SHP77 (cell line): Measurements from ENCODE around the gene FRMD1.

ENCODE experiments used
- DNase-seq, 2 experiments: peaks; one replicate each; lab custom pipeline; 2025; lab: John Stamatoyannopoulos, UW

The FRMD1 gene

DNA sequence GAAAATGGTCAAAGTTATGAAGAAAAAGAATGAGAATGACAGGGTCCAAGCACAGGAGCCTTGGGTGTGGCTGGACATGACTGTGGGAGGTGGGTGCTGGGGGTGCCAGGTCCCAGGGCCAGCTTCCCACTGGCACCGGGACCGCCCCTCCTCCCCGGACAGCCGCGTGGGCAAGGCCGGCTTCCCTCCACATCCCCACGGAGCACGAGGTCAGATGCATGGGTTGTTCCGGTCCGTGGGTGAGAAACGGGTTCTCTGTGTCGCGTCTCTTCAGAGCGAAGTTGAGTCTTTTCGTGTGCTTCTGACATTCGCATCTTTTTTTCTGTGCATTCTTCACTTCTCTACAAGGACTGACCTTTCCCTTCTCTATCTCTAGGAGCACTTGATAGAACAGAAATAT lies 51.5 kb downstream of the FRMD1 start:
- DNase-seq: no peak

DNA sequence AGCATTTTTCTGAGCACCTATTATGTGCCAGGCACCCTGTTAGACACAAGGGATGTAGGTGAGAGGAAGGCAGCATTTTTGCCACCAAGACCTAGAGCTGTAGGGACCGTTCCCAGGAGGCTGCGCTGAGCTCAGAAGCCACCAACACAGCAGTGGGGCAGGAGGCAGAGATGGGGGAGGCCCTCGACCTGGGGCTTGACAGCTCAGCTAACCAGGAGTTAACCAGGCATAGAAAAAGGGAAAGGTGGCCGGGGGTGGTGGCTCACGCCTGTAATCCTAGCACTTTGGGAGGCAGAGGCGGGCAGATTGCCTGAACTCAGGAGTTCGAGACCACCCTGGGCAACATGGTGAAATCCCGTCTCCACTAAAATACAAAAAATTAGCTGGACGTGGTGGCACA lies 52.1 kb downstream of the FRMD1 start:
- no peak for DNase-seq

DNA sequence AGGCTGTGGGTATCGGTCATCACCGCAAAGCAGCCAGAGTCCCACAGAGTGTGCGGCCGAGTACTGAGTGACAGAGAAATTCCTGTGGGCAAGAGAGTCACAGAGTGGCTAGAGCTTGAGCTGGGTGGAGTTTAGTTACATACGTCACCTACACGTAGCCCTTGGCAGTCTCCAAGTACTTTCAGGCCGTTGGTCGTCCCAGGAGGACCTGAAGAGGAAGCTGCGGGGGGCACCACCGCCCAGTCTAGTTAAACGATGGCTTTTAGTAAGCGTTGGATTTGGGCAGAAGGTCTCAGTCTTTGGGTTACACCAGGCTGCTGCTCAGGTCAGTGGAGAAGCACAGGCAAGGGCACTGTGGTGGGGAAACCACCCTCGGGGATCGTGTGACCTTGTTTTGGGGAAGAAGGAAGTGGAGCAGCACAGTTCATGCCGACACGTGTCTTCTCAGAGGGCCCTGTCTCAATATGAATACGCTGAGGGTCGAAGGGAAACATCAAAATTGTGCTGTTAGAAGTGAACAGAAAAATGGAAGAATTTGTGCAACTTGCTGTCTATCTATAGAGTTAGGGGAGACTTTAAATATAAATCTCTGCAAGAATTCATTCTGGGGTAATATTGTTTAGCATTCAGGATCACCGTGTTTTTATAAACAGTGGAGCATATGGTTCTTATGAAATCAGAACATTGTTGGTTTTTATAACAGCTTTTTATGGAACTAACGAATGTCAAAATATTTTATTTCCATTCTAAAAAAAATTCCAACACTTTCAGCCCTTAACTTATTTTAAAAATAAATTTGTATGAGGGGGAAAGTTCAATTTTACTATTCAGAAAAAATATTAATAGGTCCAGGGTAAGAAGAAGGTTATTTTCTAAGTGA lies 52.9 kb downstream of the FRMD1 start:
- DNase-seq: no peak

DNA sequence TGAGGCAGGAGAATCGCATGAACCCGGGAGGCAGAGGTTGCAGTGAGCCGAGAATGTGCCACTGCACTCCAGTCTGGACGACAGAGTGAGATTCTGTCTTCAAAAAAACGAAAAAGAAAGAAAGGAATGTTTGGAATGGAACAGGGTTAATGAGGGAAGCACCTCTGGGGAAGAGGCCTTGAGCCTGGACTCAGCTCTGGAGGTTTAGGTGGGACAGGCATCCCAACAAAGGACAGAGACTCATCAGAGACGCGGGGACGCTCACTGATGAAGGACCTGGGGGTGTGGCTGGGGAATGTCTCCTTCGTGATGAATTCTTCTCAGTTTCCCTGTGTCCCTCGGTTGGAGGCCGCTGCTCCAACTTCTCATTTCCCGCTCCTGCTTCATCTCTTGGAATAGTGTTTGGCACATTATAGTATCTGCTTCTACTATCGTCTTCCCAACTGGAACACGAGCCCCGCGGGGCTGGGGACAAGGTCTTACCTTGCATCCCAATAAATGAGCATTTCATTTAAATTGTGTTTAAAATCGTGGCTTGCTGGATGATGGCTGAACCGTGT lies 54.0 kb downstream of the FRMD1 start:
- DNase-seq: no peak

DNA sequence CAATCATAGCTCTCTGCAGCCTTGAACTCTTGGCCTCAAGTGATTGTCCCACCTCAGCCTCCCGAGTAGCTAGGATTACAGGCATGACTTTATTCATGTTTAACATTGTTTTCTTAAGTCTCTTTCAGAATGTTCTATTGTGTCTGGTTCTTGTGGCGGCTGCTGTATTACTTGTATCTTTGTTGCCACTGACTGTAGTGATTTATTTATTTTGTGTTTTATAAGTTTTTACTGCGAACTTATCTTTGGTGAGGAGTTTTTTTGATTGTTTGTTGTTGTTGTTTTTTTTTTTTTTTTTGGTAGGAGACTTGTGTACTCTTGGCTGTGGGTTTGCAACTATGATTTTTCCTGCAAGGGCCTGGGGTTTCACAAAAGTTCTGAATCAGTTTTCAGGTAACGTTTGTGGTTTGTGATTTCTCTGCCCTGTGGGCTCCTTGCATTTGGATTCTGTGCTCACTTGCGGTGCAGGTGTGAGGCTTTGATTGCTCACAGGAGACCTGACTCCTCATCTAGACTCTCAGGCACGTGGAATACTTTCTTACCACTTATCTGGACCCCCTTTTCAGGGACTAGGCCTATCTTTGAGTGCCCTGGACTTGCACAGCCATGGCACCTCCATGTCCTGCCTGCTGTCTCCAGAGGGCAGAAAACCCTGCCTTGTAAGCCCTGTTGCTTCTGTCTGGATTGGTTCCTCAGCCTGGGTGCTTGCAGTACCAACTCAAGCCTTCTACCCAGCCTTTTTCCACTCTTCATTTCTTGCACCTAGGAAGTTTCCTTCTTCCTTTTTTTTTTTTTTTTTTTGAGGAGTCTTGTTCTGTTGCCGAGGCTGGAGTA lies 56.3 kb downstream of the FRMD1 start:
- DNase-seq: no peak

DNA sequence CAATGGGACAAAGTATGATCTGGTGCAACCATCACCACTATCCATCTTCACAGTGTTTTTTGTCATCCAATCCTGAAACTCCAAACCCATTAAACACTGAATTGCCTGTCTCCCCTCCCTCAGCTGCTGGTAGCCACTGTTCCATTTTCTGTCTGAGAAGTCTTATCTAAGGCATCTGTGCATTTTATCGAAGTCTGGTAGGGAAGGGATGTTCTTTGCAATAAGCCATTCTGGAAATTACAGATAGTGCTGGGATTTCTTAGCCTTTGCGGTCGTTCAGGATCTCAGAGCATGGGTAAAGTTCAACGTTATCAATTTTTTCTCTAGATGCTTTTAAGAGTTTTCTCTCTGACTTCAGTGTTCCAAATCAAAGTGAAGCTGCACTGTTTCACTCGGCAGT lies 57.4 kb downstream of the FRMD1 start:
- DNase-seq: no peak

DNA sequence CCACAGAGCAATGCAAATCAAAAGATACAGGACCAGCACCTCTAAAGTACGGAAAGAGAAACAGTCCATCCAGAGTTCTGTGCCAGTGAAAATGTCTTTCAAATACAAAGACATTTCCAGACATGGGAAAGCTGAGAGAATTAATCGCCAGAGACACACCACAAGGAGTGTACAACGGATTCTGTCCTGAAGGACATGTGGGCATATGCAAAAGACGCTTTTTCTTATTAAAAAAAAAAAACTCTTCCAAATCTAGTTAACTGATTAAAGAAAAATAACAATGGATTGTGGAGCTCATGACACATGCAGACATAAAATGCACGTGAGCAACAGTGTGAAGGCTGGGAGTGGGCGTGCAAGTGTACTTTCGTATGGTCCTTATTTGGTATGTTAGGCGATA lies 58.8 kb downstream of the FRMD1 start:
- DNase-seq: no peak

DNA sequence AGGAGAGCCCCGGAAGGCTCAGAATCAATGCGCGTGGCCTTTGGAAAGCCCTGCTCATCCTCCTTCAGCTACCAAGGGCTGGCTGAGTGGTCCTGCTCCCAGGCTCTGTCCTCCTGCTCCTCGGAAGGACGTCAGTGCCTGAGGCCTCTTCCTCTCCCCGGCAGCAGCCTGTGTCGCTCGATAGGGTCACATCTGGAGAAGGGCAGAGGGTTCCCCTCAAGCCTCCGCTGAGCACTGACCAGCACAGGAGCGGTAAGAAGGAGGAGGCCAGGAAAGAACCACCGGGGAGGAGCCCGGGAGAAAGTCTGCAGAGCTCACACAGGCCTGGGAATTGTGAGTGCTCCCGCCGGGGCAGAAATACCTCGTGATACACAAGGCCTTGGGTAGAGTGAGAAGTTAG lies 60.3 kb downstream of the FRMD1 start:
- DNase-seq: no peak

DNA sequence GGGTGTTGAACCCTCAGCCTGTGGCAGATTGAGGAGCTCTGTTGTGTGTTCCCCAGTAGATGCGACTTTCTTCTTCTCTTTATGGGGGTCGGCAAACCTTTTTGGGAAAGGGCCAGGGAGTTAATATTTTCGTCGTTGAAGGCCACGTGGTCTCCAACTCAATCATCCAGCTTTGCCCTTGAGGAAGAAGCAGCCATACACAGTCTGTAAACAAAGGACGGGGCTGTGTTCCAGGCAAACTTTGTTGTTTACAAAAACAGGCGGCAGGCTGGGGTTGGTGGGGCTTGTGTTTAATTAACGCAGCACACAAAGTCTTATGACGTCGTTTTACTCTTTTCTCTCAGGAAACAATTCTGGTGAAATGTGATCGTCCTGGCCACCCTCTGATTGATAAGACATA lies 61.4 kb downstream of the FRMD1 start:
- no peak for DNase-seq

DNA sequence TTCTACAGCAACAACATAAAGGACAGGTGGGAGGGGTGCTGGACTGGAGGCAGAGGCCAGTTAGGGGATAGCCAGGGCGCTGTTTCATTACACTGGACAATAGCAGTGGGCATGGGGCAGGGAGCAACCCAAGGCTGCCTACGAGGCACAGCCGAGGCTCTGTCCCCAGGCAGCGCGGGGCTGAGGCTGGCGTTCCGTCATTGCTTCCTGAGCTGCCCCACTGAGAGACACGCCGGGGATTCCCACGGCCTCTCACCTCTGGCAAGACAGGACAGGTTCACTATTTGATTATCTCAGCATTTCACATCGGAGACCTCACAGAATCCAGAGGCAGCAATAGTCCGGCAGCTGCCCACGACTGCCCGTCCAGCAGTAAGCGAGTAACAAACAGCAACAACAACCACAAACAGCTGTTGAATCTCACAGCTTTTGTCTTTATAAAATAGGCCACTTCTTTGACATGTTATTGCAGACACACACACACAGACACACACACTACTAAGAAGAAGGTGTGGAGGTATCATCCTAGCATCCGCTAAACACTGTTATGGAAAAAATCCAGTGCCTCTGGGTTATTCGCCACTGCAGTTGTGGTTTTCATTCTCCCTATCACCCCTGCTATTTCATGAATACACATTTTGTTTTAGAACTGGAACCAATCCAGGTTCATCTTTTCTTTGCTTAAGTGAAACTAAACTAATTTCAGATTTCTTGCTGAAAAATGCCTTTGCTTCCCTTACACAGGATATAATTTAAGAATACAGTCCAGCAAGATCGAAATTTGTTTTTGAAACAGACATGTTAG lies 62.1 kb downstream of the FRMD1 start:
- no peak for DNase-seq

DNA sequence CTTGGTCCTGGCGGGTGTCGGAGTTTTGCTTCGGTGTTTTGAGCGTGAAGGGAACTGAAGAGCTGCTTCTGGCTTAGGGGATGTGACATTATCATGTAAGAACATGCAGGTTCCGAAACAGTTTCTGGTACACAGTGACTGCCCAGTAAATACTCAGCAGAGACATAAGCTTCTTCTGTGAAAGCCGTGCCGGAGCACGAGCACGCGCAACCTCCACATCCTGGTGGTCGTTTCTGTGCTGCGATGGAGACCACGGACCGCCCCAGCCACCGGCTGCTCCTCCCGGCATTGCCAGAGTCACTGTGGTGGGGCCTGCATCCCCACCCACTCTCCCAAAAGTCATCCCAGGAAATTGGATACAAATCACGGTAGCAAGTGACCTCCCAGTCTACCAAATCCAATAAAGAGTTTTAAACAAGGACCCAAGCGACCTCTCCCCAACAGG lies 62.8 kb downstream of the FRMD1 start:
- no peak for DNase-seq

DNA sequence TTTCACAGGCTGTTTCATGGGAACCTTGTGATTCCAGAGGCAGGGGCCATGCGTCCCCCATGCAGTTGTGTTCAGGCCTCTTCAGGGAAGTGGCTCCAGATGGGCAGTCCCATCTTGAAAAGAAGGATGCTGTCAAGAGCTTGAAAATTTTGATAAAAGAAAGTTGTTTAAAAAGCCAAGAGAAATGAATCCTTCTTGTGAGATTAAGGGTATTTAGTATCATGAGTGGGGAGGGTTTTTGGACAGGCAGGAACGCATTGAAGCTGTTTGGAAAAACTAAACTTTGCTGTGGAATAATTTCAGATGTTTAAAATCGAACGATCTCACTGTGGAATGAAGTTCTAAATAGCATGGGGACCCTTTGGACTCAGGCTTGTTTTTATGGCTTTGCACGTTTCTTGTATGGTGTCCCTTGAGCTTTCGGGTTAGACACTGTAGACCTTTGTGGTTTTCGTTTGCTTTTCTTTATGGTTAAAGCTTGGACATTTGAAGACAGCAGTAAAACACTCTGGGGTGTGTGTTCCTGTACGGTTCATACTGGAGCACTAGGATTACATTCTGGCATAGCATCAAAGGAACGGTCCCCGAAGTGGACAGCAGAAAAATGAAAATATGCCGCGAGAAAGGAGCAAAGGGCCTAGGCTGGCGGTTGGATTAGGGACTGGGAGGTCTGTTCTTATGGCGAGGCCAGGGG lies 63.4 kb downstream of the FRMD1 start:
- DNase-seq: no peak

DNA sequence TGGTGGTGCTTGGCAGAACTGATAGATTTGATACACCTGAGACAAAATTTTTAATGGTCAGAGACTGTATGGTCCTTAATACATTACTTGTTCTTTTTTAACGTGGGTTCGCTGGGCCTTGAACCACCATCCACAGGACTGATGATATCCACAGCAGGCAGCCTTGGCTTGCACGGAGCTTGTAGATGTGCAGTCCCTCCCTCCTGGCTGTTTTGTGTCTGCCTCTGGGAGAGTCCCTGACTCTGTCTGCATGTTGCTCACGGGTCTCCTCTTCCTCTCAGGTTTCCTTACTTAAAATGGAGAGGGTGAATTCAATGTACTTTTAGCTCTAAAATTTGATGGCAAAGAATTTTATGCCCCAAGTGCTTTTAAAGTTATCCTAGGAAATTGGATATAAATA lies 64.0 kb downstream of the FRMD1 start:
- DNase-seq: no peak

DNA sequence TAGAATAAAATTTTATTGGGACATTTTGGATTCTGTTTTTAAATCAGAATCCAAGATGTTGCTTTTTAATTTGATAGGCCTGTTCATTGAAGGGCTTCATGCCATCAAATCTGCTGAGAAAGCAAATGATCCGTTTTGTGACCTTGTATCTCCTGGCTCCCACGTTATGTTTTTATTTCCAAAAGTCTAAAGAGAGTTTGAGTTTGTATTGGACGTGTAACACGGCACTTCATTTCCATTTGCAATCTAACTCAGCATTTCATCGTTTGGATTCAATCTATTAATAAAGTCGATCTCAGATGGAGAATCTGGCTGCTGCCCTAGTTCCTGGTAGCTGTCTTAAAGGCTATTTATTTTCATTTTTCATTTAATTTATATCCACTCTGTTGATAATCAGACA lies 64.6 kb downstream of the FRMD1 start:
- DNase-seq: no peak

DNA sequence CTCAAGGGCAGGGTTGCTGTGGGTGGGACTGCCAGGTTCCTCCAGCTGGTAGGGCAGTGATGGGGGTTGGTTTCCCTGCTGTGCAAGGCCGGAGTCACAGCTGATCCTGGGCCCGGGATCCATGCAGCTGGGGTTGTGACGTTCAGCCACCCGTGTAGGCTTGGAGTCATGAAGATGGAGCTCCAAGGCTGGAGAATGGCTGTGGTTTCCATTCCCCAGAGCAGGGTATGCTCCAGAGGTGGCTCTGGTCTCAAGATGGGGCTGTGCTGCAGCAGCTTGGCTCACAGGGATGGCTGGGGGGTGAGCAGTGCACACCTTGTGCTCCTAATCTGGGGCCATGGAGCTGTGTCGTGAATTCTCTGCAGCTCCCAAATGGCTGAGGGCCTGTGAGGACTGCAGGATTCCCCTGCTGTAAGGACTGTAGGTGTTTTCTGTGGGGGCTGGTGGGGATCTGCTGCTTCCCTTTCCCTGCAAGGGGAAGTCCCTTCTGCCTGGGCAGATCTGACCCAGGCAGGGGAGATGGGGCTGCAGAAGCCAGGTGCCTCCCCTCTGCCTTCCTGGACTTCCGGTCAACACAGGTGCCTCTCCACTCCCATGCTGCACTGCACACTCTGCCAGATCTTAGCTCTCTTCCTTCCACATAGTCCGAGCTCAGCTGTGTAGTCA lies 65.6 kb downstream of the FRMD1 start:
- DNase-seq: no peak

DNA sequence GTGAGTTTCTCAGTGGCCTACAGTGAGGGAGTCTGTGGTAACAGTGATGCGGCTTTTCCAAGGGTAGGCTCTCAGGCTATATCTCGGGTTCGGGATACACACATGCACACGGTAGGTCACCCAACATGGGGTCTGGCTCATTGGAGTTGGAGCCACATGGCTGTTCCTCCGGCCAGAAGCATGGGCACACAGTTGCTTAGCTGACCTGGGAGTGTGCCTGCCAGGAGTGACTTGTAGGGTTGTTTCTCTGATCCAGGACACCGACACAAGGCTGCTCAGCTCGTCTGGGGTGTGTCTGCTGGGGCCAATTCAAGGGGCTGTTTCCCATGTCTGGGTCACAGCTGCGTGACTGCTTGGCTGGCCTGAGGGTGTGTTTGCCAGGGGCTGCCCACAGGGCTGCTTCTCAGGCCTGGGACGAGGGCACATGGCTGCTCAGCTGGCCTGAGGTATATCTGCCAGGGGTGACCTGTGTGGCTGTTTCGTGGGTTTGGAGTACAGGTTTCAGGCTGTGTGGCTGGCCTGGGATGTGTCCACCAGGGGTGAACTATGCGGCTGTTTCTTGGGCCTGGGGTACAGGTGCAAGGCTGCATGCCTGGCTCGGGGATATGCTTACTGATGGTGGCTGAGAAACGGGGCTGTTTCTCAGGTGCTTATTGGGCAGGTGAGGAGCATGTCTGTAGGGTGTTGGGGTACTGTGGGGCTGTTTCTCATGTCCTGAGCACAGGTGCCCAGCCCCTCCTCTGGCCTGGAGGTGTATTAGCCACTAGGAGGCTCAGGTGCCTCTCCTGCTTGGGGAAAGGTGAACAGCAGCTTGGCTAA lies 66.4 kb downstream of the FRMD1 start:
- DNase-seq: no peak

DNA sequence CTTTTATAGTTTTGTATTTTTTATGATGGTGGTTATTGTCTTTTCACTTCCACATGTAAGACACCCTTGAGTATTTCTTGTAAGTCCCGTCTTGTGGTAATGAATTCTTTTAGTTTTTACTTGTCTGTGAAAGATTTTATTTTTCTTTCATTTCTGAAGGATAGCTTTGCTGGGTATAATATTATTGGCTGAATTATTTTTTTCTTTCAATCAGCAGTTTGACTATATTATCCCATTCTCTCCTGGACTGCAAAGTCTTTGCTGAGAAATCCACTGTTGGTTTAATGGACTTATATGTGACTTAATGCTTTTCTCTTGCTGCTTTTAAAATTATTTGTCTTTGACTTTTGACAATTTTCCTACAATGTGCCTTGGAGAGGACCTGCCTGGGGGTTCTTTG lies 67.7 kb downstream of the FRMD1 start:
- DNase-seq: no peak

DNA sequence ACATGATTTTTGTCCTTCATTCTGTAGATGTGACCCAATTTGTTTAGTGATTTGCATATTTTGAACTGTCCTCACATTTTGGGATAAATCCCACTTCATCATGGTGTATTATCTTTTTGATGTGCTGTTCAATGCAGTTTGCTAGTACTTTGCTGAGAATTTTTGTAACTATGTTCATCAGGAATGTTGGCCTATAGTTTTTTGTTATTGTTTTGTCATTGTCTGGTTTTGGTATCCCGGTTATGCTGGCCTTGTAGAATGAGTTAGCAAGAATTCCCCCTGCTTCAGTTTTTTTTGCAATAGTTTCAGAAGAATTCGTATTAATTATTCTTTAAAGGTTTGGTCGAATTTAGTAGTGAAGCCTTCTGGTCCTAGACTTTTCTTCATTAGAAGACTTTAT lies 69.7 kb downstream of the FRMD1 start:
- DNase-seq: no peak

DNA sequence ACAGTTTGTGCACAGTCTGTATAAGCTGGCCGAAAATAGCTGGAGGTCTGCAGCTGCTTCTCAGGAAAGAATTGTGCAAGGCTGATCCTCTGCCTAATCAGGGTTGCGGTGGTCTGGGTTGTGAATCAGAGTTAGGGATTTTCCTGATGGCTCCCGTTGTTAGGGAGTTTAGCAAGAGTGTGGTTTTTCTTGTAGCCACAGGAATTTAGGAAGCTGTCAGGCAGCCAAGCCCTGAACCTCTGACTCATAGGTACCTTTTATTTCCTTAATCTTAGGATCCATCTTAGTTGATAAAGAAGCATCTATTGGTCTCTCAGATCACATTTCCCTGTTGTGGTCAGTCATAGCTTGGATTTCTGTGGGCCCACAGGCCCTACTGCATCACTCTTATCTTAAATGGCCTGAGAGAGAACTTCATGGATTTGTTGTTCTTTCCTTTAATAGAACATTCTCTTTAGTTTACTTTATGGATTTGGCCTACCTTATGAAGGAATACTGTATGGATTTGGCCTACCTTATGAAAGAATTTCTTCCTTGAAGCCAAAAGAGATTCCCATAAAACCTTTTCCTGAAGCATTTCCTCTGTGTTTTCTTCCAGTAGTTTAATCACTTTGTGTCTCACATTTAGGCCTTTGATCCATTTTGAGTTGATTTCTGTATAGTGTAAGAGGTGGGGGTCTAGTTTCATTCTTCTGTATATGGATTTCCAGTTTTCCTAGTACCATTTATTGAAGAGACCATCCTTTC lies 71.2 kb downstream of the FRMD1 start:
- DNase-seq: no peak
